GM23338 (cell line): ENCODE results near the gene PCDHGB3. TPM values are rescaled to one million over a fixed set of nuclear protein-coding genes. Genes with fewer than 3 reads are reported as not detected.

Experiments
- ATAC-seq: fragments of 200-7000 bp; cut with Tn5 transposase; 3 replicates; pipeline ENCODE4 v1.9.1; 2020
- DNase-seq: peaks from one replicate; pipeline ENCODE4 v3.0.0-alpha.2; 2015; ENCODE audit warnings: low spot score
- H2AFZ ChIP-seq: fragments of 200-600 bp; sonication (generic); 2 replicates; pipeline ENCODE4 v1.8.0; 2016; ENCODE audit warnings: antibody characterized with exemption, mild to moderate bottlenecking, moderate library complexity
- H3F3A ChIP-seq: fragments of 200-600 bp; sonication (generic); replicated peaks from 2 replicates; pipeline ENCODE4 v1.8.0; 2017; ENCODE audit warnings: antibody characterized with exemption, mixed run types, low read depth
- H3K27ac ChIP-seq: fragments of 200-600 bp; sonication (generic); 2 replicates; pipeline ENCODE4 v1.6.1; 2016; ENCODE audit warnings: low read depth
- H3K27me3 ChIP-seq: fragments of 200-600 bp; sonication (generic); 2 replicates; pipeline ENCODE4 v1.8.0; 2016; ENCODE audit warnings: mild to moderate bottlenecking, mixed run types, moderate library complexity; ENCODE audit not compliant: insufficient read depth
- H3K36me3 ChIP-seq: fragments of 200-600 bp; sonication (generic); 2 replicates; pipeline ENCODE4 v1.8.0; 2016; ENCODE audit warnings: mild to moderate bottlenecking; ENCODE audit not compliant: insufficient read depth
- H3K4me1 ChIP-seq: fragments of 200-600 bp; sonication (generic); 2 replicates; pipeline ENCODE4 v1.8.0; 2016; ENCODE audit warnings: mild to moderate bottlenecking, moderate library complexity; ENCODE audit not compliant: insufficient read depth
- H3K4me2 ChIP-seq: fragments of 200-600 bp; sonication (generic); 2 replicates; pipeline ENCODE4 v1.7.1; 2017; ENCODE audit warnings: mixed run types
- H3K4me3 ChIP-seq: fragments of 200-600 bp; sonication (generic); 2 replicates; pipeline ENCODE4 v1.6.1; 2016; ENCODE audit warnings: mixed run types
- H3K79me2 ChIP-seq: fragments of 200-600 bp; sonication (generic); replicated peaks from 2 replicates; pipeline ENCODE4 v1.8.0; 2017; ENCODE audit warnings: mild to moderate bottlenecking; ENCODE audit not compliant: insufficient read depth
- H3K9me2 ChIP-seq: fragments of 200-600 bp; sonication (generic); 2 replicates; pipeline ENCODE4 v1.8.0; 2017; ENCODE audit not compliant: insufficient read depth
- H4K20me1 ChIP-seq: fragments of 200-600 bp; sonication (generic); replicated peaks from 2 replicates; pipeline ENCODE4 v1.8.0; 2017; ENCODE audit warnings: mild to moderate bottlenecking; ENCODE audit not compliant: insufficient read depth
- H3K27ac Mint-ChIP-seq: 2 replicates; pipeline ENCODE4 v1.8.0; 2020; ENCODE audit warnings: inconsistent platforms, mild to moderate bottlenecking, moderate library complexity, mixed read lengths
- H3K27me3 Mint-ChIP-seq: 3 replicates; pipeline ENCODE4 v1.8.0; 2022; ENCODE audit warnings: low read depth, mild to moderate bottlenecking, moderate library complexity, mixed read lengths, inconsistent platforms; ENCODE audit not compliant: insufficient read depth, poor library complexity
- H3K36me3 Mint-ChIP-seq: 3 replicates; pipeline ENCODE4 v1.8.0; 2021; ENCODE audit warnings: low read depth, mild to moderate bottlenecking, inconsistent platforms, moderate library complexity, mixed read lengths
- H3K4me1 Mint-ChIP-seq: 3 replicates; pipeline ENCODE4 v1.8.0; 2020; ENCODE audit warnings: mild to moderate bottlenecking, inconsistent platforms, mixed read lengths
- H3K4me3 Mint-ChIP-seq: 3 replicates; pipeline ENCODE4 v1.8.0; 2021; ENCODE audit warnings: moderate library complexity, mild to moderate bottlenecking, inconsistent platforms, mixed read lengths
- H3K9me3 Mint-ChIP-seq: 3 replicates; pipeline ENCODE4 v1.8.0; 2020; ENCODE audit warnings: moderate library complexity, mild to moderate bottlenecking, inconsistent platforms, mixed read lengths
- CTCF ChIP-seq, 2 experiments: fragments of 200-600 bp in 1 of 2; sonication (generic) in 1 of 2; conservative IDR thresholded peaks; 2 replicates each; pipeline versions ENCODE4 v1.5.1 to v1.6.1; 2016 to 2017; ENCODE audit warnings: antibody characterized with exemption in 2 of 2, low read depth in 2 of 2, mild to moderate bottlenecking in 2 of 2, moderate library complexity in 1 of 2
- ETS1 ChIP-seq: IDR thresholded peaks from 2 replicates; pipeline ENCODE4 v1.6.1; 2016; ENCODE audit warnings: antibody characterized with exemption
- EZH2 ChIP-seq: fragments of 200-600 bp; sonication (generic); IDR thresholded peaks from one replicate; pipeline ENCODE4 v1.8.0; 2017; ENCODE audit warnings: antibody characterized with exemption, mild to moderate bottlenecking, low read depth; ENCODE audit not compliant: unreplicated experiment
- EZH2phosphoT487 ChIP-seq: fragments of 200-600 bp; sonication (generic); IDR thresholded peaks from one replicate; pipeline ENCODE4 v1.8.1; 2018; ENCODE audit warnings: antibody characterized with exemption; ENCODE audit not compliant: unreplicated experiment
- NANOG ChIP-seq: IDR thresholded peaks from 2 replicates; pipeline ENCODE4 v1.6.1; 2016; ENCODE audit warnings: antibody characterized with exemption, borderline replicate concordance
- POLR2AphosphoS5 ChIP-seq: IDR thresholded peaks from 2 replicates; pipeline ENCODE4 v1.6.1; 2016; ENCODE audit warnings: antibody characterized with exemption, low read depth
- STAT1 ChIP-seq: IDR thresholded peaks from one replicate; pipeline ENCODE4 v1.6.1; 2016; ENCODE audit warnings: antibody characterized with exemption; ENCODE audit not compliant: unreplicated experiment
- ZNF114 ChIP-seq: fragments of 250-450 bp; sonication (Bioruptor Pico); IDR thresholded peaks from 2 replicates; pipeline ENCODE4 v1.5.0; 2020; ENCODE audit warnings: mild to moderate bottlenecking, moderate library complexity
- ZNF462 ChIP-seq: fragments of 250-450 bp; sonication (Bioruptor Pico); IDR thresholded peaks from 2 replicates; pipeline ENCODE4 v1.5.0; 2020; ENCODE audit warnings: mild to moderate bottlenecking, moderate library complexity
- polyA plus RNA-seq: library from polyadenylated mRNA; unstranded; fragments of >200 nt; fragmentation: Nextera tagmentation; extraction: Ambion mirVana; gene quantifications from 2 replicates; pipeline ENCODE4 v1.2.1, GENCODE V29; 2016
- total RNA-seq: library from RNA; depleted of rRNA; stranded (reverse); fragments of >200 nt; shearing (Covaris generic); gene quantifications from 2 replicates; pipeline ENCODE4 v1.2.3, GENCODE V29; 2014

PCDHGB3 gene
- total and polyA plus RNA-seq, 2 experiments from 2014 or later = 0.24 to 5.8 TPM

GRCh38 chr5:141359790-141360426, 10.1 kb upstream of the PCDHGB3 start, which contains the start of gene PCDHGB2:
Gene PCDHGB2 (plus strand): TSS chr5:141359994. CDS start chr5:141360136, 142 bp downstream.
- peaks cover 11% of the 10 kb centered on the region for H3K27me3 Mint-ChIP-seq
- H3K36me3 ChIP-seq = peaks cover under 1% of the 10 kb centered on the region; the same call in 1 of the 2 replicates
- H4K20me1 ChIP-seq = no peaks in the 10 kb centered on the region
- peak within 1 kb of the TSS; percentile 18; the same call in 1 of the 2 replicates for H3K4me3 ChIP-seq
- TF ChIP-seq ETS1 = no peak
- TF ChIP-seq POLR2AphosphoS5 = no peak
- TF ChIP-seq EZH2phosphoT487 = no peak
- TF ChIP-seq CTCF (conservative IDR thresholded peaks at IDR 0.05; ENCODE audit: low read depth in 2 of 2) = peak; percentile 80
- no peak for TF ChIP-seq EZH2
- no peak for TF ChIP-seq ZNF114 (CRISPR knock-in tag)
- TF ChIP-seq NANOG = no peak
- no peak for TF ChIP-seq ZNF462 (CRISPR knock-in tag)
- no peak for TF ChIP-seq STAT1
- peak within 1 kb of the TSS; percentile 40; the same call in 1 of the 2 replicates for H2AFZ ChIP-seq
- H3K4me3 Mint-ChIP-seq = peak within 1 kb of the TSS; percentile 55
- peaks cover 14% of the 10 kb centered on the region for H3K4me1 Mint-ChIP-seq
- peaks cover 73% of the 10 kb centered on the region for H3K36me3 Mint-ChIP-seq
- H3K27ac Mint-ChIP-seq = peak within 1 kb of the TSS; percentile 50
- H3K4me2 ChIP-seq = peak within 1 kb of the TSS; percentile 37; the same call in 1 of the 2 replicates
- H3K27ac ChIP-seq = no peak within 1 kb of the TSS
- H3K9me3 Mint-ChIP-seq = peaks cover 73% of the 10 kb centered on the region
- H3F3A ChIP-seq = 0 out of 2 replicates have a peak, but pooled peaks cover 3% of the 10 kb centered on the region
- H3K79me2 ChIP-seq = no peaks in the 10 kb centered on the region
- ATAC-seq = peak; percentile 76
- peak; percentile 88 for DNase-seq
- peaks cover 17% of the 10 kb centered on the region; the same call in 1 of the 2 replicates for H3K4me1 ChIP-seq
- no peaks in the 10 kb centered on the region for H3K9me2 ChIP-seq
- H3K27me3 ChIP-seq = no peaks in the 10 kb centered on the region
